Activated CD4-positive, alpha-beta memory T cell treated with anti-CD3 and anti-CD28 coated beads, Interleukin-2, amount 10 ng/mL, durations not matched to agents 7 days and 5 days (primary cell): Measurements from ENCODE around the gene CDK2AP2. TPM values are rescaled to one million over a fixed set of nuclear protein-coding genes. Genes with fewer than 3 reads are reported as not detected.

Source experiments
- CTCF ChIA-PET: fragments of 350-600 bp; sonication (Branson Sonifier 250); formaldehyde crosslinking; loops from one replicate; lab custom pipeline; 2021; ENCODE audit warnings: antibody characterized with exemption, inconsistent platforms; lab: Charles Lee
- POLR2A ChIA-PET: fragments of 350-600 bp; sonication (Branson Sonifier 250); formaldehyde crosslinking; loops from one replicate; lab custom pipeline; 2021; ENCODE audit warnings: antibody characterized with exemption; lab: Charles Lee
- DNase-seq: peaks from one replicate; pipeline ENCODE4 v3.0.0-alpha.2; 2020
- H3K27ac Mint-ChIP-seq: one replicate; pipeline ENCODE4 v1.8.0; 2021; ENCODE audit warnings: mild to moderate bottlenecking, mixed read lengths
- H3K27me3 Mint-ChIP-seq: one replicate; pipeline ENCODE4 v1.8.0; 2021; ENCODE audit warnings: mixed read lengths
- H3K36me3 Mint-ChIP-seq: one replicate; pipeline ENCODE4 v1.8.0; 2021; ENCODE audit warnings: low read depth, mixed read lengths
- H3K4me1 Mint-ChIP-seq: one replicate; pipeline ENCODE4 v1.8.0; 2021; ENCODE audit warnings: mixed read lengths
- H3K4me3 Mint-ChIP-seq: one replicate; pipeline ENCODE4 v1.8.0; 2021; ENCODE audit warnings: mild to moderate bottlenecking, mixed read lengths
- H3K9me3 Mint-ChIP-seq: one replicate; pipeline ENCODE4 v1.8.0; 2021; ENCODE audit warnings: mixed read lengths
- total RNA-seq, 2 experiments: library from RNA; stranded (reverse); gene quantifications; one replicate each; pipeline ENCODE4 v1.2.3, GENCODE V29; 2021

CDK2AP2 gene
- total RNA-seq, 2 experiments from 2014 or later, result 116 to 119 TPM

DNA sequence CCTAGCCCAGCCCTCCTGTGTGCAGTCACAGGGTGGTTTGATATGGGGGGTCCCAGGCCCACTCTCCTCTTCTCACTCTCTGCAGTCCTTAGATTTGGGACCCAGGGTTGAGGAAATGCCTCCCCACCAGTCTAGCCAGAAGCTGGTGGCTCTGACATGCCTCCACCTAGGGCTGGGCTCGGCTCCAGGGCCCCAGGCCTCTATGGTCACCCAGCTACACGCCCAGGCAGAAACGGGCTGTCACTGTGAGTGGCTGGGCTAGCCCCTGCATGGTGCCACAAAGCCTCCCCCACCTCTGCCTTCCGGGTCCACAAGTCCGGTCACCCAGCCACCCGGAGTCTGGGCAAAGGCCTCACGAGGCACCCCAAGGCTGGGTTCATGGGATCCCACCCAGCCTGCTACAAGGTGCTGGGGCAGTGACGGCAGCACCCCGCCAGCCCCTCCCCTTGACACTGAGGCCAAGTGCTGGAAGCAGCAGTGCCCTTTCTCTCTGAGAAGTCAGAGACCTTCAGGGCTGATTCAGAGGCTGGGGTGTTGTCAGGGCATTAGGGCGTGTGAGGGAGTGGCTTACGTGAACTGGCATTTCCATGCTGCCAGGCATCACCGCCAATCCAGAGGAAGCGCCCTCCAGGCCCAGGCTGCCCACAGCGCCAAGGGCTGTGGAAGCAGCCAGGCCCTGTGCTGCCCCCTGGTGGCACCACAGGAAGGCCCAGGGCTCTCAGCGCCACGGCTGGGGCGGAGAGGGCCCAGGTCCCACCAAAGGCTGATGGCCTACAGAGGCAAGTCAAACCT, 2.2 kb downstream of the CDK2AP2 start:
- Mint-ChIP-seq H3K4me3 (peak overlapping the region; percentile 93), H3K27ac (peak overlapping the region; percentile 90), H3K27me3 (peaks cover under 1% of the 10 kb centered on the region), H3K9me3 (no peaks in the 10 kb centered on the region), H3K4me1 (peaks cover 53% of the 10 kb centered on the region), H3K36me3 (peaks cover 37% of the 10 kb centered on the region)
- peak; percentile 92 for DNase-seq
- ChIA-PET POLR2A (interaction anchor here (0.9 to 2.9 kb wide), 9 partner anchors 18 to 104 kb away, joined by 3 to 39 read pairs (median 4); partner anchors contain the start of genes AIP, PPP1CA, PTPRCAP and TBC1D10C), CTCF (interaction anchor here (0.7 to 2.8 kb wide), 10 partner anchors 16 to 160 kb away, joined by 3 to 15 read pairs (median 4); partner anchors contain the start of genes AIP and PPP1CA)

- Mint-ChIP-seq H3K27ac (peak within 1 kb of the TSS; percentile 90), H3K36me3 (peaks cover 44% of the 10 kb centered on the region), H3K4me3 (peak within 1 kb of the TSS; percentile 93), H3K9me3 (no peaks in the 10 kb centered on the region), H3K4me1 (peaks cover 57% of the 10 kb centered on the region), H3K27me3 (no peaks in the 10 kb centered on the region)
- ChIA-PET POLR2A (interaction anchor here (0.9 to 2.9 kb wide), 10 partner anchors 17 to 104 kb away, joined by 3 to 39 read pairs (median 4); partner anchors contain the start of genes AIP, PPP1CA, PTPRCAP and TBC1D10C), CTCF (interaction anchor here (0.9 to 2.8 kb wide), 8 partner anchors 16 to 159 kb away, joined by 3 to 15 read pairs (median 4); partner anchors contain the start of gene PPP1CA)
- peak; percentile 82 for DNase-seq
Measured at GRCh38 chr11:67504950-67505581, 2.9 kb downstream of the CDK2AP2 start, which contains the start of gene PITPNM1. TSS of gene PITPNM1 (minus strand) at chr11:67505363. CDS start at chr11:67504180, 1,183 bp downstream.

DNA sequence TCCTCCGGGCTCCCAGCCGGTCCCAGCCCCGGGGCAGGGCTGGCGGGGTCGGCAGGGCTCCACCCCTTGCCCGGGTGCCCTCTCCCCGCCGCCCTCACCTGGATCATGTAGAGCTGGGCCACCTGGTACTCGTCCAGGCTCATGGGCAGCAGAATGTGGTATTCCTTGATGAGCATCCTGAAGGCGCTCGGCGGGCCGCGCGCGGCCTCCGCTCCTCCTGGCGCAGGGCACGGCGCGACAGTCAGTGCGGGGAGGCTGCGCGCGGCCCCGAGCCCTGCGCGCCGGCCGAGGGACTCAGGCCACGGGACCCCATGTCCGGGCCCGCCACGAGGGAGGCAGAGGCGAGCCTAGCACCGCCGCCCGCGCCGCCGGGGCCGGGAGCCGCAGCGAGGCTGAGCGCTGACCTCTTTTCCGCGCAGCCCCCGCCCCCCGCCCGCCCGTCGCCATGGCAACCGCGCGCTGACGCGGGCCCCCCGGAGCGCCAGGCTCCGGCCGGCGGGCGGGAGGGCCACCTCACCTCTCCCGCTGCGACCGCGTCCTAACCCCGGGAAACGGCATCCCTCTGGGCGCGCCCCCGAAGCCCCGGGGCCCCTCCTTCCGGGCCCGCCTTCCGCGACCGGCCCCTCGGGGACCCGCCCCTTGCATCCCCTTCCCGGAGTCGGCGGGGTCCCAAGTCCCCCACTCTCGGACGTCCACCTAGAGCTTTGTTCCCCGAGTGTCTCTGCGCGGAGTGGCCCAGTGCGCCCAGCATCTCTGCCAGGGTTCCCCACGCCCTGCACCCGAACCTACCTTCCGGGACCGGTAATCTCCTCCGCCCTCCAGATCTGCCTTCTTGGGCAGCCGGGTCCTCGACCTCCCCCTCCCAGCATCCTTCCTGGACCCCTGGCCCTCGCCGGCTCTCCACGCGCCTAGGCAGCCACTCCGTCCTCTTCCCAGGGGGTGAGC, 3.7 kb downstream of the CDK2AP2 start:
- Mint-ChIP-seq H3K4me3 (peak overlapping the region; percentile 93), H3K36me3 (peaks cover 47% of the 10 kb centered on the region), H3K27ac (peak overlapping the region; percentile 84), H3K27me3 (no peaks in the 10 kb centered on the region), H3K9me3 (no peaks in the 10 kb centered on the region), H3K4me1 (peaks cover 54% of the 10 kb centered on the region)
- peak; percentile 49 for DNase-seq
- ChIA-PET CTCF (interaction anchor here (1.2 to 2.8 kb wide), 3 partner anchors 19 to 158 kb away, joined by 3 to 15 read pairs (median 5); partner anchors contain the start of gene PPP1CA), POLR2A (interaction anchor here (1.1 to 2.9 kb wide), 8 partner anchors 16 to 100 kb away, joined by 3 to 39 read pairs (median 4); partner anchors contain the start of genes PTPRCAP, TBC1D10C and TMEM134)

GRCh38 chr11:67503119-67504004, 4.6 kb downstream of the CDK2AP2 start:
- Mint-ChIP-seq H3K27me3 (no peaks in the 10 kb centered on the region), H3K9me3 (no peaks in the 10 kb centered on the region), H3K36me3 (peaks cover 49% of the 10 kb centered on the region), H3K4me3 (peak overlapping the region; percentile 70), H3K4me1 (peaks cover 46% of the 10 kb centered on the region), H3K27ac (peak overlapping the region; percentile 54)
- no peak for DNase-seq
- ChIA-PET CTCF (no interaction called here), POLR2A (interaction anchor here (0.6 to 2.9 kb wide), 6 partner anchors 11 to 99 kb away, joined by 3 to 12 read pairs (median 4); partner anchors contain the start of genes PTPRCAP and TBC1D10C)

DNA sequence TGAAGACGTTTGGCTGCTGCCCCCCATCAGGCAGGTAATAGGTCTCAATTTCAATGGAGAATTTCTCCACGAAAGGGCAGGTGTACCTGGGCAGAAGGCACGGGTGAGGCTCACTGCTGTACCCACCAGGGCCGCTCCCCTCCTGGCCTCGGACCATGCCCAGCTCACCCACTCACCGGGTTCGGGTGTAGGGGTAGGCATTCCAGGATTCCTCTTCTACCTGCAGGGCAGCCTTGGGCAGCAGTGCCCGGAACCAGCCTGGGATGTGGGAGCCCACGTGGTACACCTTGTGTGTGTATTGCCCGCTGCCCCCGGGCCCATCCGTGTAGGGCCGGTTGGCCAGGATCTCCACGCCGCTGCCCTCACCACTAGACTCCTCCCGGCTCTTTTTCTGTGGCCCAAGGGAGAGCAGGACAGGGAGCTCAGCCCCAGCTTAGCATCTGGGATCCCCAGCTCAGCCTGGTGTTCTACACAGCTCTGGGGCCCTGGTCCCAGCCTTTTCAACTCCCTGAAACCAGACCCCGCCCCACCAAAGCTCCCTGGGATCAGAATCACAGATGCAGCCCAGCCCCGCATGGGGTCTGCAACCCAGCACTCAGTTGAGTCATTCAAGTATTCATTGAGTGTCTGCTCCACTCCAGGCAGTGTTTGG, 5.5 kb downstream of the CDK2AP2 start:
- no peak overlapping the region for H3K27ac Mint-ChIP-seq
- no peak for DNase-seq
- peak overlapping the region; percentile 70 for H3K4me3 Mint-ChIP-seq
- H3K4me1 Mint-ChIP-seq, result peaks cover 44% of the 10 kb centered on the region
- no peaks in the 10 kb centered on the region for H3K9me3 Mint-ChIP-seq
- no peaks in the 10 kb centered on the region for H3K27me3 Mint-ChIP-seq
- POLR2A ChIA-PET, result interaction anchor here (1.3 to 2.2 kb wide), 4 partner anchors 10 to 65 kb away, joined by 4 to 6 read pairs (median 4); partner anchors contain the start of gene PTPRCAP
- CTCF ChIA-PET, result no interaction called here
- H3K36me3 Mint-ChIP-seq, result peaks cover 57% of the 10 kb centered on the region

DNA sequence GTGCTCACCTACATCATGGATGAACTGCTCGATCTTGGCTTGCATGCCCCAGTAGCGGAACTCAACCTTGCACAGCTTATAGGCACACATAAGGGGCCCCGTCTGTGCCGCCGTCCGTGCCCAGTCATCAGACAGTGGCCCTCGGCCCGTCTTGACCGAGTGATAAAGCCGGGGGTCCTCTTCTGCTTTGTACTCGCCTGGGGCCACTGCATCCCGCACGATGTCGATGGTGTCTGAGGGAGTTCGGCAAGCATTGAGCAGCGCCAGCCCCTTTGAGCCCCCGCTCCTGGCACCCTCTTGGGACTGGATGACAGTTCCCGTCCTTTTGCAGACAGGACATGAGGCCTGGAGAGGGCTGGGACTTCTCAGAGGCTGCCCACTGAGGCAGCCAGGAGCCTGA, 6.1 kb downstream of the CDK2AP2 start:
- Mint-ChIP-seq H3K4me1 (peaks cover 38% of the 10 kb centered on the region), H3K36me3 (peaks cover 58% of the 10 kb centered on the region), H3K4me3 (no peak overlapping the region), H3K27ac (no peak overlapping the region), H3K27me3 (no peaks in the 10 kb centered on the region), H3K9me3 (no peaks in the 10 kb centered on the region)
- POLR2A ChIA-PET, result interaction anchor here (1.4 to 2.2 kb wide), 3 partner anchors 10 to 64 kb away, joined by 4 to 6 read pairs (median 4); partner anchors contain the start of gene PTPRCAP
- no peak for DNase-seq
- CTCF ChIA-PET, result no interaction called here

- POLR2A ChIA-PET, result interaction anchor here (1.4 to 2.2 kb wide), 2 partner anchors 17 to 63 kb away, joined by 4 to 6 read pairs; partner anchors contain the start of gene PTPRCAP
Measured at GRCh38 chr11:67500831-67501715, 6.9 kb downstream of the CDK2AP2 start.

DNA sequence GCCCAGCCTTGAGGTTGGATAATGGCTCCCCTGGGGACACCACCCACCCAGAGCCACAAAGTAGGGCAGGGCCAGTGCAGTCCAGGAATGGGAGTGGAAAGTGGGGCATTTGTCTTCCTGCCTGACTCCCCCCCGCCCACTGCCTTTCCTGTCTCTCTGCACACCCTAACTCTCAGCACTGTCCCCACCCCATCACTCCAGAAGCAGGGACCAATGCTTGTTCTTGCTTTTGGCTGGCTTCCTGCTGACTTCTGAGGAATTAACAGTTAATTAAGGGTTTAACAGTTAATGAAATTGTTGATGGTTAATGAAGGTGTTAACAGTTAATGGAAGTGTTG, 7.5 kb downstream of the CDK2AP2 start:
- no peak for DNase-seq
- Mint-ChIP-seq H3K4me1 (peaks cover 24% of the 10 kb centered on the region), H3K4me3 (no peak overlapping the region), H3K9me3 (no peaks in the 10 kb centered on the region), H3K27ac (no peak overlapping the region), H3K27me3 (no peaks in the 10 kb centered on the region), H3K36me3 (peaks cover 58% of the 10 kb centered on the region)
- POLR2A ChIA-PET, result interaction anchor here (0.8 kb wide), 1 partner anchor 10 kb away, joined by 3 read pairs; no protein-coding TSS in a partner anchor
- CTCF ChIA-PET, result no interaction called here

More at GRCh38 chr11:67500831-67501715, 6.9 kb downstream of the CDK2AP2 start:
- CTCF ChIA-PET, result no interaction called here
- Mint-ChIP-seq H3K9me3 (no peaks in the 10 kb centered on the region), H3K36me3 (peaks cover 52% of the 10 kb centered on the region), H3K4me1 (peaks cover 30% of the 10 kb centered on the region), H3K4me3 (no peak overlapping the region), H3K27ac (no peak overlapping the region), H3K27me3 (no peaks in the 10 kb centered on the region)
- no peak for DNase-seq

GRCh38 chr11:67499808-67500483, 8.0 kb downstream of the CDK2AP2 start:
- H3K4me3 Mint-ChIP-seq, result no peak overlapping the region
- POLR2A ChIA-PET, result interaction anchor here (0.8 kb wide), 1 partner anchor 10 kb away, joined by 3 read pairs; no protein-coding TSS in a partner anchor
- peaks cover 23% of the 10 kb centered on the region for H3K4me1 Mint-ChIP-seq
- H3K9me3 Mint-ChIP-seq, result no peaks in the 10 kb centered on the region
- CTCF ChIA-PET, result no interaction called here
- H3K27ac Mint-ChIP-seq, result no peak overlapping the region
- peaks cover 58% of the 10 kb centered on the region for H3K36me3 Mint-ChIP-seq
- no peak for DNase-seq
- H3K27me3 Mint-ChIP-seq, result no peaks in the 10 kb centered on the region

DNA sequence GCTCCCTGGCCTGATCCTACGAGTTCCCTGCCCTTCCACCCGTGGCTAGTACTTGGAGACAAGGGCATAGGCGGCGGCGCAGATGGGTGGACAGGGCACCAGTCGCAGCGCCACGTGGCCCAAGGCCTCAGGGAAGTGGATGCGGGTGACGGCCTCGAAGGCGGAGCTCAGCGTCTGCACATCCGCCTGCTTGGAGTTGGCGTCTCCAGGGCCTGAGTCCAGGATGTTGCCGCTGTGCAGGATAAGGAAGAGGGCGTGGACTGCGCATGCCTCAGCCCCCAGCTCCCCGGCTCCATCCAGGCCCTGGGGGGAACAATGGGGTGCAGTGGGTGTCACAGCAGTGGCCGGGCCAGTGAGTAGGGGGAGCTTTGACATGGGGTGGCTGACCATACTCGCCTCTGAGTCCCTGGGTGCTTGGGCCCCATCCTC, 9.4 kb downstream of the CDK2AP2 start:
- H3K4me1 Mint-ChIP-seq, result peaks cover 21% of the 10 kb centered on the region
- CTCF ChIA-PET, result no interaction called here
- no peak overlapping the region for H3K27ac Mint-ChIP-seq
- H3K36me3 Mint-ChIP-seq, result peaks cover 62% of the 10 kb centered on the region
- POLR2A ChIA-PET, result no interaction called here
- DNase-seq, result no peak
- no peaks in the 10 kb centered on the region for H3K9me3 Mint-ChIP-seq
- no peak overlapping the region for H3K4me3 Mint-ChIP-seq
- no peaks in the 10 kb centered on the region for H3K27me3 Mint-ChIP-seq
